K562 (cell line): Measurements from ENCODE around the gene MAPRE2.

Experiments
- CEBPB ChIP-seq: fragments of 450-650 bp; IDR thresholded peaks from 2 replicates; pipeline ENCODE4 v1.6.1; 2016; ENCODE audit warnings: missing genetic modification characterization, missing compliant biosample characterization
- CEBPG ChIP-seq, 3 experiments: fragments of 200-800 bp in 1 of 3; sonication (Bioruptor generic) in 1 of 3; sonication (generic) in 1 of 3; formaldehyde crosslinking in 1 of 3; IDR thresholded peaks in 2 of 3; conservative IDR thresholded peaks in 1 of 3; 2 replicates each; pipeline versions ENCODE4 v1.6.1 to v1.8.0; 2016 to 2022; ENCODE audit warnings: missing compliant biosample characterization in 2 of 3, missing genetic modification characterization in 2 of 3, mild to moderate bottlenecking in 1 of 3, missing genetic modification reagents in 1 of 3
- CTCF ChIP-seq, 3 experiments: IDR thresholded peaks in 2 of 3; conservative IDR thresholded peaks in 1 of 3; 2 replicates each; pipeline ENCODE4 v1.5.1; 2011 to 2012; ENCODE audit warnings: low read length in 3 of 3, mild to moderate bottlenecking in 3 of 3, control low read depth in 2 of 3, improper control_type of control experiment in 1 of 3, inconsistent platforms in 1 of 3, low read depth in 1 of 3, mixed read lengths in 1 of 3, moderate library complexity in 1 of 3; ENCODE audit not compliant: insufficient read depth in 2 of 3
- GABPA ChIP-seq: fragments of 200-800 bp; sonication (Bioruptor generic); conservative IDR thresholded peaks from 2 replicates; pipeline ENCODE4 v1.6.1; 2016; ENCODE audit warnings: low read depth, missing genetic modification characterization, missing compliant biosample characterization
- HOXB6 ChIP-seq: fragments of 250-450 bp; sonication (Bioruptor Pico); IDR thresholded peaks from 2 replicates; pipeline ENCODE4 v1.5.1; 2022; ENCODE audit warnings: mild to moderate bottlenecking, borderline replicate concordance
- JUN ChIP-seq, 2 experiments: sonication (generic) in 1 of 2; formaldehyde crosslinking in 1 of 2; IDR thresholded peaks; 2 replicates each; pipeline versions ENCODE4 v1.6.1 to v1.8.0; 2012 to 2022; ENCODE audit warnings: borderline replicate concordance in 2 of 2, mild to moderate bottlenecking in 2 of 2, improper control_type of control experiment in 1 of 2, low read depth in 1 of 2, low read length in 1 of 2, missing genetic modification reagents in 1 of 2
- KLF1 ChIP-seq: fragments of 450-650 bp; IDR thresholded peaks from 2 replicates; pipeline ENCODE4 v1.6.1; 2016; ENCODE audit warnings: missing genetic modification characterization, missing compliant biosample characterization
- MTA3 ChIP-seq: fragments of 450-650 bp; formaldehyde crosslinking; IDR thresholded peaks from 2 replicates; pipeline ENCODE4 v1.6.1; 2017; ENCODE audit warnings: mild to moderate bottlenecking, borderline replicate concordance
- NFATC3 ChIP-seq: fragments of 450-650 bp; IDR thresholded peaks from 2 replicates; pipeline ENCODE4 v1.6.1; 2017; ENCODE audit warnings: mild to moderate bottlenecking
- NR1H2 ChIP-seq: sonication (generic); formaldehyde crosslinking; IDR thresholded peaks from 2 replicates; pipeline ENCODE4 v1.4.0; 2020; ENCODE audit warnings: mild to moderate bottlenecking, missing genetic modification reagents
- POLR2A ChIP-seq: fragments of 450-650 bp; conservative IDR thresholded peaks from 2 replicates; pipeline ENCODE4 v1.6.1; 2016
- RAD21 ChIP-seq, 2 experiments: fragments of 250-450 bp in 1 of 2; fragments of 450-650 bp in 1 of 2; sonication (Bioruptor Pico) in 1 of 2; formaldehyde crosslinking in 1 of 2; IDR thresholded peaks in 1 of 2; conservative IDR thresholded peaks in 1 of 2; 2 replicates each; pipeline versions ENCODE4 v1.4.0 to v1.8.0; 2020 to 2022; ENCODE audit warnings: mild to moderate bottlenecking in 2 of 2, moderate library complexity in 1 of 2
- ZBTB33 ChIP-seq: sonication (generic); formaldehyde crosslinking; IDR thresholded peaks from 2 replicates; pipeline ENCODE4 v1.8.1; 2023; ENCODE audit warnings: mild to moderate bottlenecking, missing genetic modification reagents
- TF ChIP-seq, protein P1 (sequence below): fragments of 450-650 bp; formaldehyde crosslinking; IDR thresholded peaks from 2 replicates; pipeline ENCODE4 v1.4.0; 2022; ENCODE audit warnings: missing genetic modification characterization

DNA sequence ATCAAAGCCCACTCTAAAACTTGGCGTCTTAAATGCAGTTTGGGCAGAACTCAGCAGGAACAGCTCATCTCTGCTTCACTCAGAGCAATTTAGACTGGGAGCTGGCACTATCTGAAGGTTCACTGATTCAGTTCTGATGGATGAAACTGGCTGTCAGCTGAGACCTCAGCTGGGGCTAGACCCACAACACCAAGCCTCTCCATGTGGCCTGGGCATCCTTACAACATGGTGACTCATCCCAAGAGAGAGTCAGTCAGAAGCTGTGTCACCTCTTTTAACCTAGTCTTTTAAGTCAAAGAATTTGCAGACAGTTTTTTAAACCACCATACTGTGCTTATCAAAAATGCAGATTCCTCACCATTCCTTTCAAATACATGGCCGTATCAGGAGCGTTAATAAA lies 137.0 kb downstream of the MAPRE2 start:
- TF ChIP-seq HOXB6 = no peak
- TF ChIP-seq, protein P1, sequence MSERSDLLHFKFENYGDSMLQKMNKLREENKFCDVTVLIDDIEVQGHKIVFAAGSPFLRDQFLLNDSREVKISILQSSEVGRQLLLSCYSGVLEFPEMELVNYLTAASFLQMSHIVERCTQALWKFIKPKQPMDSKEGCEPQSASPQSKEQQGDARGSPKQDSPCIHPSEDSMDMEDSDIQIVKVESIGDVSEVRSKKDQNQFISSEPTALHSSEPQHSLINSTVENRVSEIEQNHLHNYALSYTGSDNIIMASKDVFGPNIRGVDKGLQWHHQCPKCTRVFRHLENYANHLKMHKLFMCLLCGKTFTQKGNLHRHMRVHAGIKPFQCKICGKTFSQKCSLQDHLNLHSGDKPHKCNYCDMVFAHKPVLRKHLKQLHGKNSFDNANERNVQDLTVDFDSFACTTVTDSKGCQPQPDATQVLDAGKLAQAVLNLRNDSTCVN (CRISPR knock-in tag) = no peak
- no peak for TF ChIP-seq NFATC3
- no peak for TF ChIP-seq ZBTB33 (CRISPR knock-in tag)
- no peak for TF ChIP-seq KLF1
- TF ChIP-seq JUN (IDR thresholded peaks at IDR 0.05; ENCODE audit: borderline replicate concordance, low read depth, low read length) = peak; percentile 56; the same call in 1 of the 2 replicates
- no peak for TF ChIP-seq JUN (CRISPR knock-in tag; IDR thresholded peaks at IDR 0.05; ENCODE audit: borderline replicate concordance)
- TF ChIP-seq GABPA = no peak
- TF ChIP-seq CTCF (IDR thresholded peaks at IDR 0.05 in 2 of 3, conservative IDR thresholded peaks at IDR 0.05 in 1 of 3; ENCODE audit: insufficient read depth in 2 of 3, low read depth in 1 of 3, low read length in 3 of 3) = no peak
- TF ChIP-seq CEBPB (tag) = no peak
- TF ChIP-seq MTA3 = no peak
- TF ChIP-seq POLR2A = no peak
- no peak for TF ChIP-seq NR1H2 (CRISPR knock-in tag)
- TF ChIP-seq CEBPG (CRISPR knock-in tag; IDR thresholded peaks at IDR 0.05) = no peak
- no peak for TF ChIP-seq CEBPG (tag; conservative IDR thresholded peaks at IDR 0.05 in 1 of 2, IDR thresholded peaks at IDR 0.05 in 1 of 2)
- no peak for TF ChIP-seq RAD21 (CRISPR knock-in tag; conservative IDR thresholded peaks at IDR 0.05 in 1 of 2, IDR thresholded peaks at IDR 0.05 in 1 of 2)
